Nephron progenitor cell (in vitro differentiated cells): ENCODE data around the gene ROR1.

Source experiments
- DNase-seq: peaks from one replicate; pipeline ENCODE4 v3.0.0; 2021
- H3K27ac Mint-ChIP-seq: 2 replicates; pipeline ENCODE4 v1.8.0; 2021; ENCODE audit warnings: mild to moderate bottlenecking, moderate library complexity, mixed read lengths
- H3K27me3 Mint-ChIP-seq: 2 replicates; pipeline ENCODE4 v1.8.0; 2021; ENCODE audit warnings: mild to moderate bottlenecking, low read depth, mixed read lengths; ENCODE audit not compliant: poor library complexity
- H3K36me3 Mint-ChIP-seq: 2 replicates; pipeline ENCODE4 v1.8.0; 2021; ENCODE audit warnings: low read depth, mixed read lengths
- H3K4me1 Mint-ChIP-seq: 2 replicates; pipeline ENCODE4 v1.8.0; 2021; ENCODE audit warnings: mixed read lengths
- H3K4me3 Mint-ChIP-seq: 2 replicates; pipeline ENCODE4 v1.8.0; 2021; ENCODE audit warnings: mild to moderate bottlenecking, moderate library complexity, mixed read lengths
- H3K9me3 Mint-ChIP-seq: 2 replicates; pipeline ENCODE4 v1.8.0; 2021; ENCODE audit warnings: mild to moderate bottlenecking, moderate library complexity, mixed read lengths
- TF ChIP-seq, protein P1 (sequence below): fragments of 200-600 bp; sonication (generic); IDR thresholded peaks from 2 replicates; pipeline ENCODE4 v1.5.0; 2021; ENCODE audit warnings: antibody characterized with exemption

Gene ROR1

DNA sequence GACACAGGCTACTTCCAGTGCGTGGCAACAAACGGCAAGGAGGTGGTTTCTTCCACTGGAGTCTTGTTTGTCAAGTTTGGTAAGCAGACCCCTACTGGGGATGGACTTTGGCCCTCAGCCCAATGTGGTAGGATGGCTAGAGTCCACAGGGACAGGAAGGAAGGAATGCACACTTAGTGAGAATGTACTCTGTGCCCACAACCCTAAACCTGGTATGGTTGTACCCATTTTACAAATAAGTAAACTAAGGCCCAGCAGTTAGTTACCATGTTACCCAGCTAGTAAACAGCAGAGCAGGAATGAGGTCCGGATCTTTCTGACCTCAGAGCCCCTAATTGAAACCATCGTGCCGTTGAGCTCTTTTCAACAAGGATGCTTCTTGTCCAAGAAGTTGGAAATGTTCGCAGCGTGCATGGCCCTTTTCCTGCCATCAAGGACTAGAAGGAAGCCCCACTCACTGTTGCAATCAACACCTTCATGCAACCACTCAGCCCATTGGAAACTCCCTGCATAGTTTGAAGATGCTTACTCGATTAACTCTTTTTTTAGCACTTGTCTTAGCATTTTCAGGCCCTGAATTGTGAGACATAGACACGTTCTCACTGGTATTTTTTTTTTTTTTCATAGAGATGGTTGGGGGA is 276.2 kb downstream of the ROR1 start:
- Mint-ChIP-seq H3K27me3 (peaks cover 2% of the 10 kb centered on the region), H3K4me3 (no peak overlapping the region), H3K4me1 (no peaks in the 10 kb centered on the region), H3K27ac (no peak overlapping the region), H3K36me3 (no peaks in the 10 kb centered on the region), H3K9me3 (no peaks in the 10 kb centered on the region)
- no peak for DNase-seq
- TF ChIP-seq, protein P1, sequence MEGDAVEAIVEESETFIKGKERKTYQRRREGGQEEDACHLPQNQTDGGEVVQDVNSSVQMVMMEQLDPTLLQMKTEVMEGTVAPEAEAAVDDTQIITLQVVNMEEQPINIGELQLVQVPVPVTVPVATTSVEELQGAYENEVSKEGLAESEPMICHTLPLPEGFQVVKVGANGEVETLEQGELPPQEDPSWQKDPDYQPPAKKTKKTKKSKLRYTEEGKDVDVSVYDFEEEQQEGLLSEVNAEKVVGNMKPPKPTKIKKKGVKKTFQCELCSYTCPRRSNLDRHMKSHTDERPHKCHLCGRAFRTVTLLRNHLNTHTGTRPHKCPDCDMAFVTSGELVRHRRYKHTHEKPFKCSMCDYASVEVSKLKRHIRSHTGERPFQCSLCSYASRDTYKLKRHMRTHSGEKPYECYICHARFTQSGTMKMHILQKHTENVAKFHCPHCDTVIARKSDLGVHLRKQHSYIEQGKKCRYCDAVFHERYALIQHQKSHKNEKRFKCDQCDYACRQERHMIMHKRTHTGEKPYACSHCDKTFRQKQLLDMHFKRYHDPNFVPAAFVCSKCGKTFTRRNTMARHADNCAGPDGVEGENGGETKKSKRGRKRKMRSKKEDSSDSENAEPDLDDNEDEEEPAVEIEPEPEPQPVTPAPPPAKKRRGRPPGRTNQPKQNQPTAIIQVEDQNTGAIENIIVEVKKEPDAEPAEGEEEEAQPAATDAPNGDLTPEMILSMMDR = no peak

DNA sequence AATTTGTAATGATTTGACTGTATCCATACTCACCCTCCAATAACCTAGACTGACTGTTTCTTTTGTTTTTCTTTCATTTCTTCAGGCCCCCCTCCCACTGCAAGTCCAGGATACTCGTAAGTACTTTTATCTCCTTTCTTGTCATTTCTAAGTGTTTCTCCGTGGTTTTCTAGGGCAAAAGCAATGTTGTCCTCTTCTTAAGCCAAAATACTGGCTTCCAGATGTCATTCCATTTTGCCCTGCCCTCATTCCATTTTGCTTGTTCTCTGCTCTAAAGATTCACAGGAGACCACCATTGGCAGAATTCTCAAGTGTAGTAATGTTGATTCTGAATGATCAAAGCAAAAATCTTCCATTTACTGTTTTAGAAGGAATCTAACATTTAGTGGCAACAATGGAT is 276.8 kb downstream of the ROR1 start:
- DNase-seq = no peak
- Mint-ChIP-seq H3K4me1 (no peaks in the 10 kb centered on the region), H3K4me3 (no peak overlapping the region), H3K9me3 (no peaks in the 10 kb centered on the region), H3K27me3 (peaks cover 2% of the 10 kb centered on the region), H3K36me3 (no peaks in the 10 kb centered on the region), H3K27ac (no peak overlapping the region)
- TF ChIP-seq, protein P1 = no peak

DNA sequence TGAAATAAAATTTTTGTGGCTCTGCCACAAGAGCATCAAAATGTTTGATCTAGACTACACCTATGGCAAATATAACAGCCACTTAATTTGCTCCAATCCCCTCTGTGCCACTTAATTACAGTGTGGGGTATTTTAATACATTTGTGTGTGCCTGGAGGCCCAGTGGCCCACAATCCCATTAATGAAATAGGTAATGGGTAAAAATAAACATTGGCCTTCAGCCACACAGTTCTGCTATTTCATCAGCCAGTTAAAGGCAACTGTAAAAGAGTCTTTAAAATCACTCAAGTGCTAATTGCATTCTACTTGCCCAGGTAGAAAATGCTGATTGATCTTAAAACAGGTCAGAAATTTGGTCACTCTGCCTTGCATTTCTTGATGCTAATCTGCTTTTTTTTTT is 278.0 kb downstream of the ROR1 start:
- TF ChIP-seq, protein P1 = no peak
- H3K36me3 Mint-ChIP-seq = no peaks in the 10 kb centered on the region
- no peaks in the 10 kb centered on the region for H3K9me3 Mint-ChIP-seq
- H3K4me1 Mint-ChIP-seq = no peaks in the 10 kb centered on the region
- DNase-seq = no peak
- no peaks in the 10 kb centered on the region for H3K27me3 Mint-ChIP-seq
- no peak overlapping the region for H3K27ac Mint-ChIP-seq
- H3K4me3 Mint-ChIP-seq = no peak overlapping the region

DNA sequence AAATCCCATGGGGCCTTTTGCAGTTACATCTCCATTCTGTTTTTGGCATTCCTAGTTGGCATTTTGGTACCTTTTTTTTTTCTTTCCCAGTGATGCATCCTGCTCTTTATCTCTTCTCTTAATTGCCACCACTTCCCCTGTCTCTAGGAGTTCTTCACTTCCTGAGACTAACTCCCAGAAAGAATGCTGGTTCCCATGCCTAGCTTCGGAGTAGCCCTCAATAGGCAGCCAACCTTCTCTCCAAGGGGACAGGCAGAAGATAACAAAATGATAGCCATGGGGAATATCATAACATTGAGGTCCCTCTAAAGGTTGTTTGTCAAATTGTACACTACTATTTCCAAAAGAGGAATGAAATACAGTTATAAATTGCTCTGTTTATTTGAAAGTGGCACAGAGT is 279.0 kb downstream of the ROR1 start:
- no peaks in the 10 kb centered on the region for H3K27me3 Mint-ChIP-seq

DNA sequence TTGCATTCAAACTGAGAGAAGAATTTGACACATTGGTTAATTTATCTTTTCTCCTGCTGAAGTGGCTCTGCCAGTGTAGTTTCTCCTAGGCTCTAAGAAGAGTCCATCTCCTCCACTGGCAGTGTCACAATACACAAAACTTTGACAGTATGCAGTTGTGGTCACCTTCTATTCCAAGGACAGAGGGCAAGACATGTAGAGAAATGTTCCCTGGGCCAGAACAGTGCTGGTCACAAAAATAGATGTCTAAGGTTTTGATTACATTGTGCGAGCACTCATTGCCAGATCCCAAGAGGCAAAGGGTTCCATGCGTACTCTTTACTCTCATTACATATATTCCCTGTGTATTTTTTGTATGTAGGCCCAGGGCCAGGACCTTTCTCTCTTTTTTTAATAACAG is 281.5 kb downstream of the ROR1 start:
- TF ChIP-seq, protein P1 = no peak
- Mint-ChIP-seq H3K9me3 (peaks cover 19% of the 10 kb centered on the region), H3K27ac (no peak overlapping the region), H3K36me3 (no peaks in the 10 kb centered on the region), H3K4me3 (no peak overlapping the region), H3K27me3 (no peaks in the 10 kb centered on the region), H3K4me1 (no peaks in the 10 kb centered on the region)
- DNase-seq = no peak

More for the DNA sequence above, 279.0 kb downstream of the ROR1 start:
- DNase-seq = no peak
- Mint-ChIP-seq H3K4me3 (no peak overlapping the region), H3K36me3 (no peaks in the 10 kb centered on the region), H3K27ac (no peak overlapping the region), H3K4me1 (no peaks in the 10 kb centered on the region), H3K9me3 (peaks cover 3% of the 10 kb centered on the region)
- TF ChIP-seq, protein P1 = no peak

DNA sequence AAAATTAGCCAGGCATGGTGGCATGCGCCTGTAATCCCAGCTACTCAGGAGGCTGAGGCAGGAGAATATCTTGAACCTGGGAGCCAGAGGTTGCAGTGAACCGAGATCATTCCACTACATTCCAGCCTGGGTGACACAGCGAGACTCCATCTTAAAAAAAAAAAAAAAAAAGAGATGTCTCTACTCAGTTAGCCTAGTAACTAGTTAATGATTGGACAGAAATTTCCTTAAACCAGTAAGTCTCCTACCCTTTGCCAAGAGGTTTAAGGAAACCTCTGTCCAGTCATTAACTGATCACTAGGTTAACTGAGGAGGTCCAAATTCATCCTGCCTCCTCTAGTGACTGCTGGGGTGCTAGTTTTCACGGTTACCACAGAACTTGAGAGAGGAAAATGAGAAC is 285.7 kb downstream of the ROR1 start:
- Mint-ChIP-seq H3K9me3 (peaks cover 19% of the 10 kb centered on the region), H3K27me3 (no peaks in the 10 kb centered on the region), H3K27ac (no peak overlapping the region), H3K36me3 (no peaks in the 10 kb centered on the region), H3K4me1 (peaks cover 18% of the 10 kb centered on the region), H3K4me3 (no peak overlapping the region)
- no peak for DNase-seq
- TF ChIP-seq, protein P1 = no peak
